ENCODE results near the gene AP5Z1. TPM values are rescaled to one million over a fixed set of nuclear protein-coding genes. Genes with fewer than 3 reads are reported as not detected.
A peak's percentile ranks its signal among the peaks of the same experiment; 100 is the strongest.
"Not testable (repeated sequence)": the region's sequence is repeated elsewhere in the genome, so short reads cannot be mapped to it uniquely, and the experiment has no call there.

AP5Z1 gene
- total RNA-seq, 1 experiment from 2014 or later = 21.0 TPM

DNA sequence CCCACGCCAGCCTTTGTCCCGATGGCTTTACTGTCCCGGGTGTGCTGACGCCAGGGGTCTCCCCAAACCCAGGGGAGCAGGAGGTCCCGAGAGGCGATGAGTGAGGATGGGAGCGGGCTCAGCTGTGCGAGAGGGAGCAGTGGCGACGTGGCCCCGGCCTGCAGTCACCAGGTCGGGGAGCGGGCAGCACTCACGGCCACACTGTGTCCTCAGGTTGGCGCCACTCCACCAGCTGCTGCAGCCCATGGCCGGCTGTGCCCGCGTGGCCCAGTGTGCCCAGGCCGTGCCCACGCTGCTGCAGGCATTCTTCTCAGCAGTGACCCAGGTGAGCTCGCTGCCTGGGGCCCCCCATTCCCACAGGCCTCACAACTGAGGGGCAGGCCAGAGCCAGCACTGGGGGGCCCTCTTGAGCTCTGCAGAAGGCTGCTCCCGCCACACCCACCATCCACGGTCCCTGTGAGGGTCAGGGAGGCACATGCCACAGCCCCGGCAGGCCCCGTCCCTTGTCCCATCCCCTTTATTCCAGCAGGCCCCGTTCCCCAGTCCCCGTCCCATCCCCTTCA, 13.3 kb downstream of the AP5Z1 start:
- DNase-seq (ENCODE audit: low read depth) = no peak

DNA sequence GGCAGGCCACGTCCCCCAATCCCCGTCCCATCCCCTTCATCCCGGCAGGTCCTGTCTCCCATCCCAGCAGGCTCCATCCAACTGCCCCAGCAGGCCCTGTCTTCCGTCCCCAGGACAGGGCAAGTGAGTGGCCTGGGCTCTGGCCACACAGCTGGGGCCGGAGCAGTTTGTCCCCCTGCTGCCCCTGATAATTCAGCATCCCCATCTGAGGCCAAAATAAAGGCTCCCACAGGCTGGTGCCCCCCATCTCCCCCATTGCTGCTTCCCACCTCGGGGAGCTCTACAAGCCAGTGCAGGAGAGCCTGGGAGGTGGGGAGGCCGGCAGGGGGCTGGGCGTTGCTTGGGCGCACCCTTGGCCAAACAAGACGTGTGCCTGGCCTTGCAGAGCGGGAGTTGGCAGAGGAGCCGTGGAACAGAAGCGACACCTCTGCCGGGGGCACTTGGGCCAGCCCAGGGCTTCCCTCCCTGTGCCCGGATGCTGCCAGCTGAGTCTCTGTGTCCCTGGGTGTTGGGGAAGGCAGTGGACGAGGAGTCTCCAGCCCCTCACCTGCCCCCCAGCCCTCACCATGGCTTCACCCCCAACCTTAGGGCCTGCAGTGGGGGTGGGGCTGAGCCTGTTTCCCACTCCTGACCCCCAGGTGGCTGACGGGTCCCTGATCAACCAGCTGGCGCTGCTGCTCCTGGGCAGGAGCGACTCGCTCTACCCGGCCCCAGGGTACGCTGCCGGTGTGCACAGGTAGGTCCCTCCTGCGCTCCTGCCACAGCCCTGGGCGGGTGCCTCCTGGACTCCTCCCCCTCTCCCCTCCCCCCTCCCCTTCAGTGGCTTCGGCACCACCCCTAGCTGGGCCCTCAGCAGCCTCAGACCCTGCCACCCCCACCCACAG, 14.0 kb downstream of the AP5Z1 start:
- DNase-seq (ENCODE audit: low read depth) = no peak

DNA sequence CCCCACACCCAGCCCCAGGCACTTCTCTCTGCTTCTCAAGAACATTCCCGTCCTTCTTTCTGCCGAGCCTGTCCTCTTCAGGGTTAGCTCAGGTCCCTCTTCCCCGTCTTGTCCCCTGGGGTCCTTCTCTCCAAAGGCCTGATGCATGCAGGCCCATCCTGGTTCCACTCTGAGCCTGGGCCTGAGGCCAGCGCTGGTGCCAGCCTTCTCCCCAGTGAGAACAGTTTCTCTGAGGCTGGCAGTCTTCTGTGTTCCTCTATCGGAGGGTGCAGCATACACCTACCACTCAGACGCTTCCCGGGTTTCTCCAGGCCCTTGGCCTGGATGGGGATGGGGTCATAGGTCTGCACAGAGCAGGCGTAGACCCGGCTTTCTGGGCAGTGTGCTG, 14.6 kb downstream of the AP5Z1 start:
- DNase-seq (ENCODE audit: low read depth) = no peak

DNA sequence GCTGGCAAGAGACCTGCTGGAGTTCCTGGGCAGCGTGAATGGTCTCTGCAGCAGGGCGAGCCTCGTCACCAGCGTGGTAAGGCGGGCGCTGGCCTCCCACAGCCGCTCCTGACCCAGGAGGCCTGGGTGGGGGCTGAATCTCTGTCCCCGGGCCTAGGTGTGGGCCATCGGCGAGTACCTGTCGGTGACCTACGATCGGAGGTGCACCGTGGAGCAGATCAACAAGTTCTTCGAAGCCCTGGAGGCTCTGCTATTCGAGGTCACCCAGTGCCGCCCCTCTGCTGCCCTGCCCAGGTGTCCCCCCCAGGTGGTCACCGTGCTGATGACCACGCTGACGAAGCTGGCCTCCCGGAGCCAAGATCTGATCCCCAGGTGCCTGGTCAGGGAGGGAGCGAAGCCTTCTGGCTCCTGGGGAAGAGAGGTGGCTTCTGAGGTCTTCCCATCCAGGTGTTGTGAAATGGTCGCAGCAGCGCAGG, 15.1 kb downstream of the AP5Z1 start:
- no peak for DNase-seq (ENCODE audit: low read depth)

DNA sequence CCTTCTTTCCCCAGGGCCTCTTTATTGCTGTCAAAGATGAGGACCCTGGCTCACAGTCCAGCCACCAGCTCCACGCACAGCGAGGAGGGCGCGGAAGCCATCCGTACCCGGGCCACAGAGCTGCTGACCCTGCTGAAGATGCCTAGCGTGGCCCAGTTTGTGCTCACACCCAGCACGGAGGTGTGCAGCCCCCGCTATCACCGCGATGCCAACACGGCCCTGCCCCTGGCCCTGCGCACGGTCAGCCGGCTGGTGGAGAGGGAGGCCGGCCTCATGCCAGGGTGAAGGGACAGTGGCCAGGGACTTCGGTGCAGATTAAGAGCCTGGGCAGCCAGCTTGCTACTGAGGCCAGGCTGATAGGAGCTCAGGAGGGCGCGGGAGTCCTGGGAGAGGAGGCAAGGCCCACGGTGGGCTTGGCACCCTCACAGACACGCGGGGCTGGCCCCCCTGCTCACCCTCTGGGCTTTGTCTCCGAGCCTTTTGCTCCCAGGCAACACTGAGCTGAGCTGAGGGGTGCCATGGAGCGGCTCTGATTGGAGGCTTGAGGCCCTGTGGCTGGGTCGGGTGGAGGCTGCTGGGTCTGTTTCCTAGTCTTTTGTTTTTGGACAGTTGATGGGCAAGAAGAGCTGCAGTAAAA, 15.8 kb downstream of the AP5Z1 start:
- DNase-seq (ENCODE audit: low read depth) = no peak

DNA sequence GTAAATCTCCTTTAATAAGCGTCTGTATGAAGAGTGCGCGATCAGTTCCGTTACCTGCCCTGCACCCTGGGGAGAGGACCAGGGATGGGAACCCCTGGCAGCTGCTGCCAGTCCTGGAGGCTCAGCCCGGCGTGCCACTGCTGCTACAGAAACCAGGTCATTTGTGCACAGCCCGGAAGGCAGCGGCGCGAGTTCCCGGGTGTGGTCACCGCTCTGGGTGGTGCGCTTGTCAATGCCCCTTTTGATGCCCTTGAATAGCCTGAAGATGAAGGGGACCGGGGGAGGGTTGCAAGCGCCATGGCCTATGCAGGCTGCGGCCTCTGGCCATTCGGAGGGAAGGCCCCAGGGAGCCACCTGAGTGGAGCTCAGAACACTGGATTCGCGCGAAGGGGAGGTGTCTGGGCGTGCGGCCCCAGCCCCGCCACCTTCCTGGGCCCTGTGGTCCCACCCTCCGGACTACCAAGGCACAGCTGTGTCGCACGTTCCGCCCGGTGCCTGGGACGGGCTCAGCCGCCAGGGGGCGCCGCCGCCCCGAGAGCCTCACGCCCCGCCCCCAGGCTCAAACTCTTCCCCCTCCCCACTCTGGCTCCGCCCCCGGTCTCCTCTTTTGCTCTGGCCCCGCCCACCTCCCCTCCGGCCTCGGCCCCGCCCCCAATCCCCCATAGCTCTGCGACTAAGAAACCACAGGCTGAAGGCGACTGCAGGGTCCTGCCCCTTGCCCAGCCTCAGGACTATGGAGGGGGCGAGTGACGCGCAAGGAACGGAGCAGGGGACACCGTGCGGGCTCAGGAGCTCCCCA, 16.5 kb downstream of the AP5Z1 start:
- no peak for DNase-seq (ENCODE audit: low read depth)

GRCh38 chr7:4792537-4793126, 17.2 kb downstream of the AP5Z1 start:
- no peak for DNase-seq (ENCODE audit: low read depth)

- not testable (repeated sequence) for DNase-seq (ENCODE audit: low read depth)
These were observed 18.1 kb downstream of the AP5Z1 start for GRCh38 chr7:4793385-4793993.

GRCh38 chr7:4794171-4794570, 18.7 kb downstream of the AP5Z1 start:
- DNase-seq (ENCODE audit: low read depth) = not testable (repeated sequence)

- peak; percentile 38 for DNase-seq (ENCODE audit: low read depth)
These were observed 19.3 kb downstream of the AP5Z1 start for GRCh38 chr7:4794591-4795350.

DNA sequence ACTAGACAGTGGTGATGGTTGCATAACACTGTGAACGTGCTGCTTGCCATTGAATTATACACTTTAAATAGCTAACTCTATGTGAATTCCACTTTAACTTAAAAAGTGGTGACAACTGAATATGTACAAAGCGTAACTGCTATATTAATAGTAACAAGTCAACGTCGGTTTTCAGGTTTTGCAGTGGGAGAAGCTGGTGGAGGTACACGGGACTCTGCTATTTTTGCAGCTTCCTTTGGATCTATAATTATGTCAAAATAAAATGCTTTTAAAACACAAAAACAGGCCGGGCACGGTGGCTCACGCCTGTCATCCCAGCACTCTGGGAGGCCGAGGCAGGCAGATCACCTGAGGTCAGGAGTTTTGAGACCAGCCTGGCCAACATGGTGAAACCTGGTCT, 21.0 kb downstream of the AP5Z1 start:
- DNase-seq (ENCODE audit: low read depth) = no peak

DNA sequence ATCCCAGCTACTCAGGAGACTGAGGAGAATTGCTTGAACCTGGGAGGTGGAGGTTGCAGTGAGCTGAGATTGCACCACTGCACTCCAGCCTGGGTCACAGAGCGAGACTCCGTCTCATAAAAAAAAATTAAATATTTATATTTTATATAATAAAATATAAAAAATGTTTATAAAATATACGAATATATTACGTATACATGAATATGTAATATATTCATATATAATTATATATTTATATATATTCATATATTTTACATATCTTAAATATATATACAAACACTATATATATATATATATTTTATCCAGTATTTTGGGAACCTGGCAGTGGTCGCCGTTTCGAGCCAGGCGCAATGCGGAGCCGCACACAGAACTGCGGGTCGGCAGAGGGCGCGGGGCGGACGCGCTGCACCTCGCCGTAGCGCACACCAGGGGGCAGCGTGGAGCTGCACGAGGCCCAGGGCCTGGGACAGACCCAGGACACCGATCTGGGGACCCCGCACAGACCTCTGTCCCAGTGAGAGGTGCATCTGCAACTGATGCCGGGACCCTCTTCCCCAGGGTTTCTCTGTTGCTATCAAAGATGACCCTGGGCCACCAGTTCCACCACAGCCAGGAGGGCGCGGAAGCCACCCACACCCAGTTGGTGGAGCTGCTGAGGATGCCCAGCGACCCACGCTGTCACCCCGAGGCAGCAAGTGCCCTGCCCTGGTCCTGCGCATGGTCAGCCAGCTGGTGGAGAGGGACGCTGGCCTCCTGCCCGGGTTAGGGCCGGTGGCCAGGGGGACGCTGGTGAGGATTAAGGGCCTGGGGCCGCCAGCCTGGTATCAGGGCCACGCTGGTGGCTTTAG, 22.7 kb downstream of the AP5Z1 start:
- peak; percentile 29 for DNase-seq (ENCODE audit: low read depth)

DNA sequence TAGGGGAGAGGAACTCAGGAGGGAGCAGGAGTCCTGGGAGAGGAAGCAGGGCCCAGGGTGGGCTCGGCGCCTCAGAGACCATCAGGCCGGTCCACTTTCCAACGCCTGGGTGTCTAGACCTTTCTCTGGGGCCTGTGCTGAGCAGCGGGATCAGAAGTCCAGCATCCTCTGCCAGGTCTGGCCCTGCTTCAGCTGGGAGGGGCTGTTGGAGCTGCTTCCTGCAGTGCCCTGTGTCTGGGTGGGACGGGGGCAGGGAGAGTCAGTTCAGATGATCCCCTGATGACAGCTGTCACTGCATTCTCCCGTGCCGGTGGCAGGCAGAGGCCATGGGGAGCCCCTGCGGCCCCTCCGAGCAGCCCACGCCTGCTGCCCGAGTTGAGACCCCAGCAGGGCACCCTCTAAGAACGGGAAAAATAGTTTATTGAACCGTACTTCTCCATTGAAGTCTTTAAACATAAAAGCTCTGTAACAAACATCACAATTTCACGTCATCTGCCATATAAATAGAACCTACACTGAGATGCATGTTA, 23.3 kb downstream of the AP5Z1 start:
- DNase-seq (ENCODE audit: low read depth) = no peak

DNA sequence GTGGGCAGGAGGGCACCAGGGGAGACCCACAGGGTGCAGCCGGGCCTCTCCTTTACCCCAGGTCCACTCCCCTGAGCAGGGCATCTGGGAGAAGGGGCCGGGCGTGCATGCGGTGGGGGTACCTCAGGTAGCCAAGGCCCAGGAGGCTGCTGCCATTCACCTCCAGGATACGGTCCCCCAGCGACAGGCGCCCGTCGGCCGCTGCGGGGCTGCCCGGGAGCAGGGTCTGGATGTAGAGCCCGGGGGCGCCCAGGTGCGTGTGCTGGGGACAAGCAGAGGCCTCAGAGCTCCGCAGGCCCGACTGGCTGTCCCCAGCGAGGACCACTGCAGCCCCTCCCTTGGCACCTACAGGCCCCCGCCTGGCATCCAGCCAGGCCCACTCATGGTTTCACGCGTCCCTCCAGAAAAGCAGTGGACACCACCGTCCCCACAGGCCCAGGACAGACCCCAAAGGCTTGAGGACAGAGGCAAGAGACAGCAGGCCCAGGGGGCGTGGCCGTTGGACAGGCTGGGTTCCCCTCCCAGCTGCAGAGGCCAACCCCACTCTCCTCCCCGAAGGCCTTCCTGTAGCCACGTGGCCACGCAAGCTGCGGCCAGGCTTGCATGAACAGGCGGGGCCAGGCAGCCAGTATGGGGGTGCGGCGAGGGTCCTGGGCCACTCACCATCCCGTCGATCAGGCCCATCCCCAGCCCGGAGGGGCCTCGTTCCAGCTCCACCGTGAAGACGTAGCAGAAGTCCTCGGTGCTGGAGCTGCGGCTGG, 24.3 kb downstream of the AP5Z1 start:
- no peak for DNase-seq (ENCODE audit: low read depth)

DNA sequence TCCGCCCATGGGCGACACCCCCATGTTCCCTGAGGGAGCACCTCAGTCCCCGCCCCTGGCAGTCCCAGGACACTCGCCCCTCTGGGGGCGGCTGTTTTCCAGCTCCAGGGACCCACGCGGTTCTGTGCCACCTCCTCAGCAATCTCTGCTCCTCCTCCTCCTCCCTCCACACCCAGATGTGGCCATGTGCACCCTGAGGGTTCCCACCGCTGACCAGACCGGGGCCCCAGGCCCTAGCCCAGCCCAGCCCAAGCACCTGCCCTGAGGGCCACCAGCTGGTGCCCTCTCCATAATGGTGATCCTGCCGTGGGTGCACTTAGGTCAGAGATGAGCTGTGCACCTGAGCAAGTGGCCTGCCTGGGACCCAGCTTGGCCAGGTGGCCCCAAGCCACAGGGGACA, 25.1 kb downstream of the AP5Z1 start:
- DNase-seq (ENCODE audit: low read depth) = no peak

GRCh38 chr7:4800926-4801838, 25.8 kb downstream of the AP5Z1 start:
- DNase-seq (ENCODE audit: low read depth) = no peak

DNA sequence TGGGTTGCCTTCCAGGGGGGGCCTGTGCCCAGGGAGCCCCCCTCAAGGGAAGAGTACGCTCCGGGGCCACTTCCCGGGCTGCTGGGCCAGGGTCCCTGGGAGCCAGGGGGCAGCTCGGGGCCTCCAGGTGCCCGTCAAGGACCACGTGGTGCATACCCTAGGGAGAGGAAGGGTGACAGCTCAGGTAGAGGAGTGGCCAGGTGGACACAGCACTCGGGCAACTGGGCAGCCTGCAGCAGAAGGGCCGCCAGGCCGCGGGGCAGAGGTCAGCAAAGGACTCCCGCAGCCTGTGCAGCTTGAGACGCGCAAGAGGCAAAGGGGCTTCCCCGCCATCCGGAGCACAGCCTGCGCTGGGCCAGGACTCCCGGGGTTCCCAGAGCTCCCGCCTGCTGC, 26.4 kb downstream of the AP5Z1 start:
- no peak for DNase-seq (ENCODE audit: low read depth)

Data from HT1080 (cell line).